ENCODE results near the gene MBIP.
"Not testable (repeated sequence)": the region's sequence is repeated elsewhere in the genome, so short reads cannot be mapped to it uniquely, and the experiment has no call there.

The MBIP gene

DNA sequence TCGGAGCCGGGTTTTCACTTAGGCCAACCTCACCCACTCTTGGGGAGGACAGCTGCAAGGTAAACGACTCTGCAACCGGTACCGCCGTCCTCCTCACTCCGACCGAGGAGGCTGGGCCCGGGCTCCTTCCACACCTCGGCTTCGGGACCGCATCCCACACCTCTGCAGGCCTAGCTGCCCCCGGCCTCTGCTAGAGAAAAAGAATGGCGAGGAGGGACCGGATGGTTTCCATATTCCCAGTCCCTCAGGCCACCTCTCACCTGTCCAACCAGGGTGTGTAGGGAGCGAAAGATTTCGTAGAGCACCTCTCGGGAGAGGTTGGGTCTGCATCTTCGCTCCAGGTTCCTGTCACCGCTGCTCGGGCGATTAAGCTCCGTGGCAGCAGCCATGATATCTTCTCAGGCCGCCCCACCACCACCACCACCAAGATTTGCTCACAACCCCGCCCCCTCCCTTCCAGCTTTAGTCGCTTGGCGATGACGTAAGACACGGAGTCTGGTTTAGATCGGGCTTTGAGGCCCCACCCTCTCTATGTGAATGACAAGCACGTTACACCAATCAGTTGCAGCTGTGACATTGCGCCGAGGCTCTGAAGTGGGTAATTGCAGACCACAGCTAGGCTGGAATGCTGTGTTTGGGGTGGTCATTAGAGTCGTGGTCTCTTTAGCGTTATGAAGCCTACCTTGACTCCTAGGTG lies at the start of gene MBIP:
TSS of gene MBIP (minus strand) at position 438 of the 697 bp plus-strand sequence. CDS start at position 389, 49 bp downstream.
- peak; percentile 83 for DNase-seq (ENCODE audit: low read depth)

DNA sequence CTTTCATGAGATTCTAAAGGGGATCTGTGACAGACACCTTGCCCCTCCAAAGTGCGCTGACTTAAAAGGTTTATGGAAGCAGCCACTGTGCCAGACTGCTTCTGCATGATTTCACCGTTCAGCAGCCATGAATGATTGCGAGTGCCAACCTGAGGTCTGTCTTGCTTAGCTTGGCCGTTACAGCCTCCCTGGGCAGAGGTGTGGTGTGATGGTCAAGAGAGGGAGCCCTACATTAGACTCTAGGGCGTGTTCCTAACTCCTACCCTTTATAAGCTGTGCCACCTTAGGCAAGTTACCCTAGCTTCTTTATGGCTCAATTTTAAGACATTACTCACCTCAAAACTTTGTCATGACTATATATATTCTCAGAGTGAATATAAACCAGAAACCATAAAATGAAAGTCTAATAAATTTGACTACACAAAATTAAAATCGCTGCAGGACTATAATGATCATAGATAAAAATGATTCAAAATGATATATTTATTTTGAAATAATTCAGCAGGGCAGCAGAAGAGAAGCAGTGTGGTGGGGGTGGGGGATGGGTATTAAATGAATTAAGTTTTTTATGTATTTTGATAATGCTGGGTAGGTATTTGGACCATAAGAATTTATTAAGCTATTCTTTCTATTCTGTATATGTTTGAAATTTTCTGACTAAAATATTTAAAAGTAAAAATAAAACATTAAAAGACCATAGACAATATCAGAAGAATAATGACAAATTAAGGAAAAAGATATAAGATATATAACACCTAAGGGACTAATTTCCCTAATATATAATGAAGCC lies 47.7 kb upstream of the MBIP start:
- DNase-seq (ENCODE audit: low read depth) = no peak

- no peak for DNase-seq (ENCODE audit: low read depth)
Measured at GRCh38 chr14:36365766-36366165, 45.3 kb upstream of the MBIP start.

DNA sequence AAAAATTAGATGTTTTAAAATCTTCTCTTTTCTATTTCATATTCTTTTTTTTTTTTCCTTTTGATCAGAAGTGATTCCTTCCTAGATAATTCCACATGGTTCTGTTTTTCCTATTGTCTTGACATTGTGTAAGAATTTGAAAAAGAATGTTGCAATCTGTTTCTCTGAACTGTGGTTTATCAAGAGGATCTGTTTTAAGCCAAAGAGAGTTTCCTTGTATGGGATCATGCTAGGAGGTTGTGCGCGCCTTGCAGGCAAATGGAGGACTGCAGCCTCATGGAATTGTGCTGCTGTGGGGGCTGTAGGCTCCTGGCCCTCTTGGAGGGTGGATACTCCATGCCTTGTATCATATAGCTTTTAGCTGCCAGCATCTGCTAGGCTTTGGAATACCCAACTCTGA lies 43.3 kb upstream of the MBIP start:
- DNase-seq (ENCODE audit: low read depth) = no peak

GRCh38 chr14:36362648-36363047 lies 42.2 kb upstream of the MBIP start:
- no peak for DNase-seq (ENCODE audit: low read depth)

DNA sequence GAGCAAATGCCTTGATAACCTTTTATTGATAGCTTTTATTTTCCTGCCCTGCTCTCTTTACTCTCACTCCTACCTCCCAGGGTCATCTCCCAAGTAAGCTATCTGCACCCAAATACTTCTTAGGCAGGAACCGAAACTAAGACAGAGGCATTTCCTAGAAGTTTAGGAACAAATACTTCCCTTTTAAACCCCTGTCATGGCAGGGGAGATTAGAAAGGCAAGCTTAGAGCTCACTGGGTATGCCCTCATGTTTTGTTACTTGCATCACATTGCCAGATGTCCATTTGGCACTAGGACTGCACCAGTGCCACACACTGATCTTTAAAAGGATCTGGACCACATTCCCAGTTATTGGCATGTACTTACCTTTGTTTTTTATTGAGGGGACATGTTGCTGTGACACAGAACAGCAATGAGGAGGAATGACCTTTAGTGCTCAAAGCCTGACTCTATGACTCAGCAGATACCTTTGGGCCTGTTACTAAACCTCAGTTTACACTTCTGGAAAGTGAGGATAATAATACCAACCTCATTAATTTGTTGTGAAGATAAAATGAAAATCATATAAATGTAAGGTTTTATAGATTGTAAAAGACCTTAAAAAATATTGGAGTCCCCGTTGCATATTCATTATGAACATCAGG lies 40.9 kb upstream of the MBIP start:
- no peak for DNase-seq (ENCODE audit: low read depth)

DNA sequence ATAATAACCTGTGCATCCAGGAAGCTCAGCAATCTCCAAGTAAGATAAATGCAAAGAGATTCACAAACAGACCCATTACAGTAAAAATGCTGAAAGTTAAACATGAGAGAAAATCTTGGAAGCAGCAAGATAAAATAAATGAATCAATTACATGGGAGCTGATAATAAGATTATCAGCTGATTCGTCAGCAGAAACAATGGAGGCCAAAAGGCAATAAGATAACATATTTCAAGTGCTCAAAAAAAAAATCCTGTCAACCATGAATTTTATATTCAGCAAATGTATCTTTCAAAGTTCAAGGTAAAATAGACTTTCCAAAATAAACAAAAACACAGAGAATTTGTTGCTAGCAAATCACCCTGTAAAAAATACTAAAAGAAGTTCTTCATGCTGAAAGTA lies 36.4 kb upstream of the MBIP start:
- no peak for DNase-seq (ENCODE audit: low read depth)

- no peak for DNase-seq (ENCODE audit: low read depth)
Measured at GRCh38 chr14:36346052-36346451, 25.6 kb upstream of the MBIP start.

DNA sequence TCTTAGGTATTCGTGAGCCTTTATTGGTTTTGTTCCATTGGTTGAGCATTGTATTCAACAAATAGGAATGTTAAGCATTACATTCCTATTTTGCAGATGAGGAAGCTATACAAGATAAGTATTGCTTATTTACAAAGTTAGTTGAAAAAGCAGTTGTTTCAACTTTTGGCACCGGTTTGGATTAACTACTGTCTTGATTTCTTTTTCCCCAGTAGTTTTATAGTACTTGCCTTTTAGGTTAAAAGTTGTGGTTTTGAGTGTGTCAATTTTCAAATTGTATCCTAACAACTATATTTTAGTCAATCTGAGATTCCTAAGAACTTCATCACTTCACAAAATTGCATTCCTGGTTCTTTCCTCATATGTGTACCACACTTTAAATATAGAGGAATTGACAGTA lies 23.8 kb upstream of the MBIP start:
- DNase-seq (ENCODE audit: low read depth) = no peak

DNA sequence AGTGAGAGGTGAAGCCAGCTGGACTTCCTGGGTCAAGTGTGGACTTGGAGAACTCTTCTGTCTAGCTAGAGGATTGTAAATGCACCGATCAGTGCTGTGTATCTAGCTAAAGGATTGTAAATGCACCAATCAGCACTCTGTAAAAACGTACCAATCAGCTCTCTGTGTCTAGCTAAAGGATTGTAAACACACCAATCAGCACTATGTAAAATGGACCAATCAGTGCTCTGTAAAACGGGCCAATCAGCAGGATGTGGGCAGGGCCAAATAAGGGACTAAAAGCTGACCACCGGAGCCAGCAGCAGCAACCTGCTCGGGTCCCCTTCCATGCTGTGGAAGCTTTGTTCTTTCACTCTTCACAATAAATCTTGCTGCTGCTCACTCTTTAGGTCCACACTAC lies 21.4 kb upstream of the MBIP start:
- DNase-seq (ENCODE audit: low read depth) = not testable (repeated sequence)

DNA sequence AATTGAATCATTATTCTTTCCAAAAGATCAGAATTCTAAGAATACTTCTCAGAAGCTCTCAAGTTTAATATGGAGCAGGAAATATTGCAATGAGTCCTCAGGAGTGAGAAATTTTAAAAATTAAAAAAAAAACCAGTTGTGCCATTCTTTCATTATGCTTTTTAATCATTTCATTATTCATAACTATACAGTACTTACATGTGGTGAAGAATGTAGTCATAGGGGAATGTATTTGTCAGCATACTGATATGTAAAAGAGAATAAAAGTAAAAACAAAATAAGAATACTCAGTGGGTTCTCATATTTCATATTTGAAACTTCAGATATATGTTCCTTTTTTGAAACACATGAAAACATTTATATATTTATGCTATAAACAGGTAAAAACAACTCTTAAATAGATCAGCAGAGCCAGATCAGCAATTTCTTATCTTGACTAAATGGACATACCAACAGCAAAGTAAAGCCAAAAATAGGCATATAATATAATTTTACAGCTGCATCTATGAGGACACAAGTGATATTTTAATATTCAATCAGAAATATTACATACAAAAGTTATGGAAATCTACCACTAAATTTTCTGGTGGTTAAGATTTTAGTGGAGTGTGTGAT lies 19.9 kb upstream of the MBIP start:
- DNase-seq (ENCODE audit: low read depth) = no peak

- no peak for DNase-seq (ENCODE audit: low read depth)
Measured at GRCh38 chr14:36339816-36340215, 19.4 kb upstream of the MBIP start.

DNA sequence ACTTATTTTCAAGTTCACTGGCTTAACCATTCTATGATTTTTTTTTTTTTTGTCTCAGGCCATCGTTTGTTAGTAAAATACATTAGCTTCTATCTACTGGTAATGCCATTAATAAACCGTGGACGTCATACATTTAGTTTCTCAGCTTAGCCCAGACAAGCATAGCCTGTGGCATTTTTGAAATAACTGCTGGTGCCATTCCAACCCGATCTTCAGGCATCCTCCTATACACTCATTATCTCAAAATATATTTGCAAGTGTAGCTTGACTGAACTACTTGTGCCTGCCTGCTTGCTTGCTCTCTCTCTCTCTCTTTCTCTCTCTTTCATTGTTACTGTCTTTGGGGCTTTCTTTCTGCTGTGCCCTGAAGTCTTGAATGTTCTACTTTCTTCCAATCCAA lies 12.7 kb upstream of the MBIP start:
- no peak for DNase-seq (ENCODE audit: low read depth)

GRCh38 chr14:36327573-36327972 lies 7.1 kb upstream of the MBIP start:
- DNase-seq (ENCODE audit: low read depth) = not testable (repeated sequence)

DNA sequence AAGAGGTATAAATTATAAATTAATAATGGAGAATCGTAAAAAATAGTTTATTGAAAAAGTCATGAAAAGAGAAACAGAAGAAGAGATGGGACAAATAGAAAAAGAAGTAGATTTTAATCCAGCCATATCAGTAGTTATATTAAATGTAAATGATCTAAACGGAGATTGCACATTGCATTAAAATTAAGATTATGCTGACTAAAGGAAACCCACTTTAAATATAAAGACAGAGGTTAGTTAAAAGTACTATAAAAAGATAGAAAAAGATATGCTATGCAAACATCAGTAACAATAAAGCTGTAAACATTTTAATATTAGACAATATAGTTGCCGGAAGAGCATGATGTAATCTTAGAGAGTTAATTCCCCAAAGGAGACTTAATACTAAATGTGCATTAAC lies 5.4 kb upstream of the MBIP start:
- no peak for DNase-seq (ENCODE audit: low read depth)

DNA sequence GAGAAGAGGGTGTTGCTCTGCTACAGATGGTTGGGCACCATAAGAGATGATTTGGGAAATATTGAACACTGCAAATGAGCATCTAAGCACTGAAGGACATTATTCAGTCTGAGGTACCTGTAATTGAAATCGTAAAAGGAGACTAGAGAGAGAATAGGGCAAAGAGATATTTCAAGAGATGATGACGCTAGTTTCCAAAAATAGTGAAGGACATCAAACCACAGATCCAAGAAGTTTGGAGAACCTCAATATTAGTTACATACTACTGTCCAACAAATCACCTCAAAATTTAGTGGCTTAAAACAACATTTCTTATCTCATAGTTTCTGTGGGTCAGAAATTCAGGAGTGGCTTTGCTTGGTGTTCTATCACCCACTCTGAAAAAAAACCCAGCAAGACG lies 4.5 kb upstream of the MBIP start:
- DNase-seq (ENCODE audit: low read depth) = no peak

DNA sequence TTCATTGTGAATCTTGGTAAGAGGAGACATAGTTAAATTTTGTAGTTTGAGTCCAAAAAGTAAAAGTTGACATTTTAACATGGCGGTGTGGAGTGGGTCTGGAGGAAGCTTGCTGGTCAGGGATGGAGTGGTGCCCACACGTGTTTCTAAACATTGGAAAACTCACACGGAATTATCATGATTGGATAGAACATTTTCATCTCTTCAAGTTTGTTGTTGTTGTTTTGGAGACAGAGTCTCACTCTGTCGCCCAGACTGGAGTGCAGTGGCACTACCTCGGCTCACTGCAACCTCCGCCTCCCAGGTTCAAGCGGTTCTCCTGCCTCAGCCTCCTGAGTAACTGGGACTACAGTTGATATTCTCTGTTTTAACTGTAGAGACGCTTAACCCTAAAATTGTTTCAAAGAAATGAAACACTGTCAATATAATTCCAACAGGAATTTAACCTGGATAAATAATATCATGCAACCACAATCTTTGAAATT lies 502 bp upstream of the MBIP start:
- DNase-seq (ENCODE audit: low read depth) = no peak

GRCh38 chr14:36319899-36320199 lies 588 bp downstream of the MBIP start:
- DNase-seq (ENCODE audit: low read depth) = no peak

- DNase-seq (ENCODE audit: low read depth) = no peak
Measured at GRCh38 chr14:36317650-36318049, 2.8 kb downstream of the MBIP start.

DNA sequence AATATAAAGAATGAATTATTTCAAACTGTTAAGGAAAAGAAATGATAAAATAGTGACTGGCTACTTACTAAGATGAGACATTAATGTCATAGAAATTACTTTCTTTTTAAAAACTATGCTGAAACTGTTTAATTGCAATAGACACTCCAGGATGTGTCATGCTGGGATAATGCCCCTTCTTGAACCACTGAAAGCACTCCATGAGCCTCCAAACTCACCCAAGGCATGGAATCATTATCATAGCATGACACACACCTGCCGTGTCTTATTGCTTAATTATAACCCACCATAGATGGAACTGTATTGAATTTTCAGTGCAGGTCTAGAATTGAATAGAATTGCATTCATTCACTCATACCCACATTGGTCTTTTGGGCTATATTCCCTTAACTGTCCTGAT lies 4.3 kb downstream of the MBIP start:
- DNase-seq (ENCODE audit: low read depth) = no peak

DNA sequence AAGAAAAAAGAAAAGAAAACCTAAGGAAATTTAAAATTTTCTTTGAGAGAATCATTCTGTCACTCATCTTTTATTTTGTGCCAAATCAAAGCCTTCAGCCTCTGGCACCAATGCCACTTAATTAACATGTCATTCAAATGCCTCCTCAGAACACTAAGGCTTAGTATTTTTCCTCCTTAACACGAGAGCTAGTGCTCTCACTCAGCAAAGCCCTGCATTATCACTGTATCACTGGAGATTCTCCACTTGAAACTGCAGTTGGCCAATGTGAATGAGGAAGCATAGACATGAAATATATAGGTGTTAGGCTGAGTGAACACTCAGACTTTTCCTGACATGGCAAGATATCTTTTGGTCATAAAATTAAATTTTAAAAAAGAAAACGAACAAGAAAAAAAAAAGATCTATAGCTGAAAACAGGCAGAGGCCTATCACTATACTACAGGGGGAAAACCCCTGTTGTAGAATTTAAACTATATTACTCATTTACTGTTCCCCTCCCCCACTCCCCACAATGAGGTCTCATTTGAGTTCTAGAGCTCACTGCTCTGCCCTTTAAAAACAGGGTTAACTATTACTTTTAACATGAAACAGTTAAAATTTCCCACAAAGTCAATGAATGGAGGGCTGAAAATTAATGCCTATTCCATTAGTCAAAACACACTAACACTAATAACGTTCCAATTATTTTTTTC lies 5.1 kb downstream of the MBIP start:
- DNase-seq (ENCODE audit: low read depth) = no peak

GRCh38 chr14:36313898-36314297 lies 6.5 kb downstream of the MBIP start:
- no peak for DNase-seq (ENCODE audit: low read depth)
